ENCODE data around the gene PLEKHG1.
A peak's percentile ranks its signal among the peaks of the same experiment; 100 is the strongest.

Gene PLEKHG1

GRCh38 chr6:150599199-150600009, at the start of gene PLEKHG1:
Gene PLEKHG1 (plus strand): TSS chr6:150599885. CDS start chr6:150733682, 133,797 bp downstream.
- DNase-seq = peak; percentile 90

- no peak for DNase-seq
Observed at GRCh38 chr6:150550244-150550643, 49.4 kb upstream of the PLEKHG1 start.

- DNase-seq = no peak
Observed at GRCh38 chr6:150557043-150557599, 42.6 kb upstream of the PLEKHG1 start.

DNA sequence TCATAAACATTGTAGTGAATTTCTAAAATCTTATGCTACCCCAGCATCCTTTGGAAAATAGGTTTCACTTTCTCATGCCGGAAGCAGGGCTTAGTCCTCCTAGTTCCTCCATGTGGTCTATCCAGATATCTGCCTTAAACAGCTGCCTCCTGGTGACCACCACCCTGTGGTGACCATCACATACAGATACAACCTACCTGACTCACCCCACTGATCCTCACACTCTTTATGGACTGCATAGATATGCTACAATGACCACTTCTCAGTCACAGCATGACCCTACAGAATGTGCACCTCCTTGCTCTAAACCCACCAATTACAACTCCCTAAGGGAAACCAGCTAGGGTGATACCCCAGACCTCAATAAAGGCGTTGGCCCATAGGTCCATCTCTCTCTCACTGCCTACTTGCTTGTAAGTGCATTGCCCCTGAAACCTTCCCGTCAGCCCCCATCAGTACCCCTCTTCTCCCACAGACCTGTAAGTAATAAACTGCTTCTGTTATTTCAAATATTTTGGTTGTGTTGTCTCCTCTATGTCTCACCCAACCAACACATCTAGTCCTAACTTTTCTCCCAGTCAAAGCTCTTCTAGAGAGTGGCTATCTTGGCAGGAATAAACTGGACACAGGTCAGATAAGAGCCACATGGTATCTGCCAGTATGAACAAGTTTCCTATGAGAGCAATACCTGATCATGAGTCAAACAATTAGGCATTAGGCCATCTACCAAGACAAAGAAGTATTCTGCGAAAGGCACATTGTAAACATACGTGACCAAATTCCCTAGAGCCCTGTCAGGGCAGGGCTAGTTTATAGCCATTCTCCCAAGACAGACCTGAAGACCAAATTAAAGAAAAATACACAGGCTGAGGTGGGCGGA, 39.4 kb upstream of the PLEKHG1 start:
- DNase-seq = peak; percentile 4

DNA sequence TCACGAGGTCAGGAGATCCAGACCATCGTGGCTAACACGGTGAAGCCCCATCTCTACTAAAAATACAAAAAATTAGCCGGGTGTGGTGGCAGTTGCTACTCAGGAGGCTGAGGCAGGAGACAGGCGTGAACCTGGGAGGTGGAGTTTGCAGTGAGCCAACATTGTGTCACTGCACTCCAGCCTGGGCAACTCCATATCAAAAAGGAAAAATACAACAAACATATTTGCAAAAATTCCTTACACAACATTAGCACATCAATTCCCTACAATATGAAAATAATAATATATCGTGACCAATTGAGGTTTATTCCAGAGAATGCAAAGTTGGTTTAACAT, 38.8 kb upstream of the PLEKHG1 start:
- DNase-seq = no peak

GRCh38 chr6:150565945-150566344, 33.7 kb upstream of the PLEKHG1 start:
- DNase-seq = no peak

- no peak for DNase-seq
Observed at GRCh38 chr6:150566486-150566885, 33.2 kb upstream of the PLEKHG1 start.

- no peak for DNase-seq
Observed at GRCh38 chr6:150567380-150567779, 32.3 kb upstream of the PLEKHG1 start.

GRCh38 chr6:150567823-150568383, 31.8 kb upstream of the PLEKHG1 start:
- DNase-seq = no peak

GRCh38 chr6:150568560-150568959, 31.1 kb upstream of the PLEKHG1 start:
- no peak for DNase-seq

- DNase-seq = no peak
Observed at GRCh38 chr6:150569161-150569560, 30.5 kb upstream of the PLEKHG1 start.

GRCh38 chr6:150573041-150573681, 26.5 kb upstream of the PLEKHG1 start:
- peak; percentile 23 for DNase-seq

DNA sequence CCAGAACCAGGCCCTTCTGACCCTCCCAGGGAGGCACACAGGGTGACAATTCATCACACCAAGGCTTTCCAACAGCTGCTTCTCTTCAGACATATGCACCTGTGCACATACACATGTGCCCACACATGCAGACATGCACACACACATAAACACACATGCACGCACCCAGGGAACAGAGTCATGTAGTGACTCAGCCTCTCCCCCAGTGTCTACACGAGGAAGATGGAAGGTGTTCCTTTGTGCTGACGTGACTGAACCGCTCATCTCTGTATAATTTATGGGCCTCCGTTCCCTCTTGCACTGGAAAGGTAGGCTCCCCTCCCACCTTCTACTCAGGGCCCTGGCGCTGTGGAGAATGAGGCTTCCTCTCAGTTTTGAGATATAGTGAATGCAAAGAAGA, 23.8 kb upstream of the PLEKHG1 start:
- DNase-seq = no peak

GRCh38 chr6:150576651-150577226, 22.9 kb upstream of the PLEKHG1 start:
- DNase-seq = no peak

DNA sequence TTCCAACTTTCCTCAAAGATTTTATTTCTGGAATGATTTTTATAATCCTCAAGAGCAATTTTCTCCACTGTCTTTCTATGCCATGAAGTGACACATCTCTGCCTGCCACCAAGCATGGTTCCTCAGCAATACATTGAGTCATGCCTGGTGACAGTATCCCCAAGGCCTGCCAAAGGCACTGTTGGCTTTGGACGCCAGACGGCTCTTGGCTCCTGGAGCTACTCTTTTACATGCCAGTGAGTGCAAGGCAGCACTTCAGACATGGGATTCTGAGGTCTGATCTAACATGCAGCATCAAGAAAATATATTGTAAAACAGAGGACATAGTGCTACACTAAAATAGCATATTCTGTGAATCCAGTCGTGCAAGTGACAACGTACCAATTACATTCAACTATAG, 20.1 kb upstream of the PLEKHG1 start:
- no peak for DNase-seq

DNA sequence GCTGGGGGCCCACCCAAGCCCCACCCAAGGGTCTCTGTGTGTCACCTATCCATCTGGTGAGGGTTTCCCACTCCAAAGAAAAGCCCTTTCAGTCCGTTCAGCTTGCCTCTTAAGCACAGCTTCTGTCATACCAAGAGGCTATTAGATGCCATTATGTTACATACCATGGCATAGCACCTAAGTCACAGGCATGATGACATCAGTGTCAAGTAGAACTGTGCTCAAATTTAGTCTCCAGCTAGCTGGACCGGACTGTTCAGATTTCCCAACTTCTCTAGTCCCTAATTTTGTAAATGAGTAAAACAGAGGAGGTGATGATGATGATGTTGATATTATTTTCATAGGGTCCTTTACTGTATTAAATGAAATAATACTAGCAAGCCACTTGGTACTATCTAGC, 19.2 kb upstream of the PLEKHG1 start:
- no peak for DNase-seq

GRCh38 chr6:150584065-150584464, 15.6 kb upstream of the PLEKHG1 start:
- no peak for DNase-seq

- no peak for DNase-seq
Observed at GRCh38 chr6:150584596-150584995, 15.1 kb upstream of the PLEKHG1 start.

- no peak for DNase-seq
Observed at GRCh38 chr6:150586850-150587359, 12.8 kb upstream of the PLEKHG1 start.

DNA sequence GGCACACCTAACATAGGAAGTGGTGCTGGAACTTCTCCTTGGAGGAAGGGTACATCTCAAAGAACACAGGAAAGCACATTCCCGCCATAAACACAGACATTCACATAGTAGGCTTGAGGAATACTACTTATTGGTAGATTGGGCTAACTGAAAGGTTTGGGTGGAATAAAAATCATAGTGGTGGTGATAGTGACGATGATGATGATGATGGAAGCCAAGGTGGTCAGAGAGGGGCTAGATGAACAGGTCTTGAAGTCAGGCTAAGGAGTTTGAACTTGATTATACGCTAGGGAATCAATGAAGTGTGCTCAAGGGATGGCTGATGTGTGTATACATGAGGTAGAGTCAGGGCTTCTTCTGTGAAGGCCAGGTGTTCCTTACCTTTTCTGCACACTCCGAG, 12.0 kb upstream of the PLEKHG1 start:
- no peak for DNase-seq

GRCh38 chr6:150588888-150589499, 10.7 kb upstream of the PLEKHG1 start:
- DNase-seq = no peak

DNA sequence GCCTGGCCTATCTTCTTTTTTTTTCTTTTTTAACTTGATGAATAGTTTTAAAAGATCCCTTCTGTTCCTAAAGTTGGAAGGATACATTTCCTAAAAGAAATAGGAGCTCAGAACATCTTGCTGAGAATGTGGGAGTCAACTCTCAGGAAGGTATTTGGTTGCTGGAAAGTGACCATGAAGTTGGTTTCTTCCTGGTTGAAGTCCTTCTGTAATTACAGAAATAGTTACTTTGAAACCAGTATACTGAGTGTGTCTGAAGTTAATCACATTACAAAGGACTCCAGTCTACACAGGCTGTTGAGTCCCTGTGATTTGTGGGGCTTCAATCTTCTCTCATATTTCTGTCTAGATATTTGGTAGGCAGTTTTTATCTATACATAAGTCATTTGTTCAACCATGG, 9.8 kb upstream of the PLEKHG1 start:
- DNase-seq = no peak
